PC-9 (cell line): Measurements from ENCODE around the gene UNC13D. TPM values are rescaled to one million over a fixed set of nuclear protein-coding genes. Genes with fewer than 3 reads are reported as not detected.

Experiments used
- BruUV-seq: library from RNA; stranded (reverse); fragments of 400-500 nt; replicated peaks from 2 replicates; lab custom pipeline; 2021; lab: Mats Ljungman, UMichigan
- CTCF ChIA-PET: fragments of 300-600 bp; sonication (Branson Sonifier 250); formaldehyde crosslinking; loops from one replicate; lab custom pipeline; 2022; ENCODE audit warnings: antibody characterized with exemption; lab: Charles Lee
- POLR2A ChIA-PET: fragments of 300-600 bp; sonication (Branson Sonifier 250); formaldehyde crosslinking; loops from one replicate; lab custom pipeline; 2022; ENCODE audit warnings: antibody characterized with exemption; ENCODE audit not compliant: unreplicated experiment; lab: Charles Lee
- DNase-seq, 2 experiments: peaks; one replicate each; pipeline versions ENCODE4 v3.0.0 to v3.0.0-alpha.2; 2015 to 2022; ENCODE audit warnings: mixed read lengths in 1 of 2
- H2AFZ ChIP-seq: fragments of 200-600 bp; sonication (generic); 2 replicates; pipeline ENCODE4 v1.8.1; 2017; ENCODE audit warnings: antibody characterized with exemption
- H3F3A ChIP-seq: fragments of 200-600 bp; sonication (generic); 2 replicates; pipeline ENCODE4 v1.8.1; 2017; ENCODE audit warnings: antibody characterized with exemption, mild to moderate bottlenecking, low read depth; ENCODE audit not compliant: insufficient read depth
- H3K27ac ChIP-seq: fragments of 200-600 bp; sonication (generic); 2 replicates; pipeline ENCODE4 v1.6.1; 2016; ENCODE audit warnings: mixed run types
- H3K27me3 ChIP-seq: fragments of 200-600 bp; sonication (generic); 2 replicates; pipeline ENCODE4 v1.6.1; 2016; ENCODE audit warnings: low read depth, mixed run types; ENCODE audit not compliant: insufficient read depth
- H3K36me3 ChIP-seq: fragments of 200-600 bp; sonication (generic); 2 replicates; pipeline ENCODE4 v1.6.1; 2016; ENCODE audit warnings: low read depth, mixed run types
- H3K4me1 ChIP-seq: fragments of 200-600 bp; sonication (generic); replicated peaks from 2 replicates; pipeline ENCODE4 v1.6.1; 2016; ENCODE audit warnings: mixed run types; ENCODE audit not compliant: insufficient read depth
- H3K4me2 ChIP-seq: fragments of 200-600 bp; sonication (generic); 2 replicates; pipeline ENCODE4 v1.6.1; 2017; ENCODE audit warnings: mixed run types
- H3K4me3 ChIP-seq: fragments of 200-600 bp; sonication (generic); 2 replicates; pipeline ENCODE4 v1.6.1; 2016; ENCODE audit warnings: mixed run types
- H3K79me2 ChIP-seq: fragments of 200-600 bp; sonication (generic); 2 replicates; pipeline ENCODE4 v1.6.1; 2017; ENCODE audit warnings: low read depth, mixed run types
- H3K9me2 ChIP-seq: fragments of 200-600 bp; sonication (generic); 2 replicates; pipeline ENCODE4 v1.8.1; 2017; ENCODE audit warnings: mild to moderate bottlenecking; ENCODE audit not compliant: insufficient read depth
- H3K9me3 ChIP-seq: fragments of 200-600 bp; sonication (generic); 2 replicates; pipeline ENCODE4 v1.8.1; 2016; ENCODE audit warnings: low read depth; ENCODE audit not compliant: insufficient read depth
- H4K20me1 ChIP-seq: fragments of 200-600 bp; sonication (generic); 2 replicates; pipeline ENCODE4 v1.8.1; 2017; ENCODE audit not compliant: insufficient read depth
- EZH2 ChIP-seq: fragments of 200-600 bp; sonication (generic); IDR thresholded peaks from 2 replicates; pipeline ENCODE4 v1.8.0; 2017; ENCODE audit warnings: antibody characterized with exemption, low read depth
- intact Hi-C: fragments of 100-400 bp; cut with micrococcal nuclease; formaldehyde crosslinking; loops from one replicate; pipeline ENCODE4 v1.10.0; 2022; ENCODE audit not compliant: unreplicated experiment
- total RNA-seq: library from RNA; stranded (reverse); gene quantifications from 2 replicates; pipeline ENCODE4 v1.2.3, GENCODE V29; 2021
- TF ChIP-seq, protein P1 (sequence below): fragments of 200-600 bp; sonication (generic); conservative IDR thresholded peaks from 2 replicates; pipeline ENCODE4 v1.6.1; 2017; ENCODE audit warnings: mixed run types, antibody characterized with exemption, mild to moderate bottlenecking, moderate library complexity

Gene UNC13D
- total RNA-seq, 1 experiment from 2014 or later, result 94.4 TPM

DNA sequence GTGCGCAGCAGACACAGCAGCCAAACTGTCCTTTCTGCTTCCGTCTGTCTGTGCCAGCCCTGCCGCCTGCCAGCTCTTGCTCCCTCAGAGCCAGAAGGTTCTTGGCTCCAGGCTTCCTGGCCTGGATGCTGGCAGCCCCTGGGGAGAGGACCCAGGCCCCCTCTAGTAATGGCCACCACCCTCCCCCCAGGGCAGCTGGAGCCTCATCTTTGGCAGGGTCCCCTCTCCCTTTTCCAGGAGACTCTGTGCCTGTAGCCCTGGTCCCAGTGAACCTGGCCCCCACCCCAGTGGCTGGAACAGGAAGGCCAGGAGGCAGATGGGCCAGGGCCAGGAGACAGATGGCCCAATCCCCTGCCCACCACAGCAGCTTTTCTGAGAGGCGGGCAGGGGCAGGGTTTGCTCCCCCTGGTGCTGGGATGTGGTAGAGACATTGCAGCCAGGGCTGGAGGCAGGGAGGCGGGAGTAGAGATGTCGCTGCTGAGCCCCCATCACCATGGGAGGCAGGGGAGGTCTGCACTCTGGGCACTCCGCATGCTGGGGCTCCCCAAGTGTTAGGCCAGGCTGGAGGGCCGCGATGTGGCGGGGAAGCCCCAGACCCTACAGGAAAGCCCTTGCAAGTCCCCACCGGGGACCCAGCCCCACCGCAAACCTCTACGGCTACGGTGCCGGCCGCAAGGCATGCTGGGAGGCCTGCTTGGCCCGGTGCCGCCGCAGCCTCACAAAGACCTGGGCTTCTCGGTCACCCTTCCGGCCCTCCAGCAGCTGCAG lies 16.7 kb downstream of the UNC13D start:
- TF ChIP-seq EZH2, result no peak
- TF ChIP-seq, protein P1, sequence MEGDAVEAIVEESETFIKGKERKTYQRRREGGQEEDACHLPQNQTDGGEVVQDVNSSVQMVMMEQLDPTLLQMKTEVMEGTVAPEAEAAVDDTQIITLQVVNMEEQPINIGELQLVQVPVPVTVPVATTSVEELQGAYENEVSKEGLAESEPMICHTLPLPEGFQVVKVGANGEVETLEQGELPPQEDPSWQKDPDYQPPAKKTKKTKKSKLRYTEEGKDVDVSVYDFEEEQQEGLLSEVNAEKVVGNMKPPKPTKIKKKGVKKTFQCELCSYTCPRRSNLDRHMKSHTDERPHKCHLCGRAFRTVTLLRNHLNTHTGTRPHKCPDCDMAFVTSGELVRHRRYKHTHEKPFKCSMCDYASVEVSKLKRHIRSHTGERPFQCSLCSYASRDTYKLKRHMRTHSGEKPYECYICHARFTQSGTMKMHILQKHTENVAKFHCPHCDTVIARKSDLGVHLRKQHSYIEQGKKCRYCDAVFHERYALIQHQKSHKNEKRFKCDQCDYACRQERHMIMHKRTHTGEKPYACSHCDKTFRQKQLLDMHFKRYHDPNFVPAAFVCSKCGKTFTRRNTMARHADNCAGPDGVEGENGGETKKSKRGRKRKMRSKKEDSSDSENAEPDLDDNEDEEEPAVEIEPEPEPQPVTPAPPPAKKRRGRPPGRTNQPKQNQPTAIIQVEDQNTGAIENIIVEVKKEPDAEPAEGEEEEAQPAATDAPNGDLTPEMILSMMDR, result peak; percentile 64
- Histone ChIP-seq H3K4me1 (no peaks in the 10 kb centered on the region), H3K9me3 (no peaks in the 10 kb centered on the region), H3K27ac (peak overlapping the region; percentile 12; the same call in 1 of the 2 replicates), H3K27me3 (no peaks in the 10 kb centered on the region), H3K4me3 (no peak overlapping the region), H3K36me3 (no peaks in the 10 kb centered on the region), H4K20me1 (no peaks in the 10 kb centered on the region), H3F3A (peaks cover 28% of the 10 kb centered on the region; the same call in 1 of the 2 replicates), H3K79me2 (no peaks in the 10 kb centered on the region), H2AFZ (no peak overlapping the region), H3K4me2 (no peak overlapping the region), H3K9me2 (no peaks in the 10 kb centered on the region)
- no TSS peak for BruUV-seq
- POLR2A ChIA-PET, result interaction anchor here (0.9 kb wide), 1 partner anchor 18 kb away, joined by 4 read pairs; no protein-coding TSS in a partner anchor
- CTCF ChIA-PET, result interaction anchor here (0.8 kb wide), 1 partner anchor 44 kb away, joined by 3 read pairs; no protein-coding TSS in a partner anchor
- no peak for DNase-seq
- intact Hi-C loops, result no loop called here

DNA sequence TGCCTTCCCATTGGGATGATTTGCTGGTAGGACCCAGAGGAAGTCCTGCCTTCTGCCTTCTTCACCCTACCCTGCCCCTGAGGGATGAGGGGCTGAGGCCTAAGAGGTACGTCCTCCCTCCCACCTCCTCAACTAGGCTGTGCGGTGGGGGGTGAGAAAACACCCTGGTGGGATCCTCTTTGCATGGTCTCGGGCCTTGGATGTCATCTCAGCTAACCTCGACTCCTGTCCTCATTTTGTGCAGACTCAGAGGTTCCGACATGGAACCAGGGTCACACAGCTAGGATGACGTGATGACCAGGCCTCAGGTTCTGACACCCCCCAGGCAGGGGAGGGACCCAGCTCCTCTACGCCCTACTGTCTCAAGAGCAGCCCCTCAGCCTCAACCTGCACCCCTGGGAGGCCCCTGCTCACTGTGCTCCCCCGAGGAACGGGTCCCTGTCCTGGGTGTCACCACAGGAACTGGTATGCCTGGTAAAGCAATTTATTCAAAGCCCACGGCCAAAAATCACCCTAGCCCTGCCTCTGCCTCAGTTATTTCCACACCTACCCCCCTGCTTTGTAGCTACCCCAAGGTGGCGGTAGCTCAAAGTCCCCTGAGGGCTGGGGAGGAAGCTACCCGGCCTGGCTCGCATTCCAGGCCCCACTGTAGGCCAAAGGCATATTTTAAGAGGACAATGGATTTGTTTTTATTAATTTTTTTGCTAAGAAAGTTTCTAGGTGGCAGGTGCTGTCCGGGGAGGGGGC lies 17.5 kb downstream of the UNC13D start:
- ChIA-PET POLR2A (interaction anchor here (0.9 kb wide), 1 partner anchor 19 kb away, joined by 4 read pairs; no protein-coding TSS in a partner anchor), CTCF (interaction anchor here (0.8 kb wide), 1 partner anchor 44 kb away, joined by 3 read pairs; no protein-coding TSS in a partner anchor)
- Histone ChIP-seq H3K79me2 (no peaks in the 10 kb centered on the region), H3F3A (peaks cover 28% of the 10 kb centered on the region; the same call in 1 of the 2 replicates), H3K36me3 (no peaks in the 10 kb centered on the region), H3K9me3 (no peaks in the 10 kb centered on the region), H3K27me3 (no peaks in the 10 kb centered on the region), H4K20me1 (no peaks in the 10 kb centered on the region), H2AFZ (no peak overlapping the region), H3K4me2 (no peak overlapping the region), H3K4me3 (no peak overlapping the region), H3K9me2 (no peaks in the 10 kb centered on the region), H3K27ac (peak overlapping the region; percentile 12; the same call in 1 of the 2 replicates), H3K4me1 (no peaks in the 10 kb centered on the region)
- intact Hi-C loops, result no loop called here
- DNase-seq, result no peak
- TF ChIP-seq, protein P1, result no peak
- BruUV-seq, result no TSS peak

DNA sequence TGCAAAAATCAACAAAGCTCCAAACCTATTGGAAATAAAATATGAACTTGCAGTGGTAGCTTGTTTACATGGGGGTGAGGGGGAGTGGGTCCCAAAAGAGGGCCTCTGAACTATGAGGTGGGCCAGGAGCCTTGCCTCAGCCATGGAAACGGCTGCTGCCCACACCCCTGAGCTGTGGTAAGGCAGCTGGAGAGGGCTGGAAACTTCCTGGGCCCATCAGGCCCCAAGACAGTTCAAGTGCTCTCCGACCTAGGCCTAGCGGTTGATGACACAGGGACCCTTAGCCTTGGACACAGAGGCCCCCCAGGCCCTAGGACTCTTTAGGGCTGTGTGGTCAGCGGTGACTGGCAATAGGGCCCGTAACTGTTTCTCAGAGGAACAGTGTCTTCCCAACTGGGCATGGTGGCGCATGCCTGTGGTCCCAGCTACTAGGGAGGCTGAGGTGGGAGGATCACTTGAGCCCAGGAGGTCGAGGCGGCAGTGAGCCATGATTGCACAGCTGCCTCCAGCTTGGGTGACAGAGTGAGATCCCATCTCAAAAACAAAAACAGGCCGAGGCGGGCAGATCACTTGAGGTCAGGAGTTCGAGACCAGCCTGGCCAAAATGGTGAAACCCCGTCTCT lies 18.3 kb downstream of the UNC13D start:
- intact Hi-C loops, result no loop called here
- H3K4me2 ChIP-seq, result no peak overlapping the region
- no peak overlapping the region for H3K4me3 ChIP-seq
- no peaks in the 10 kb centered on the region for H3K9me3 ChIP-seq
- no peaks in the 10 kb centered on the region for H3K9me2 ChIP-seq
- no peak overlapping the region for H3K27ac ChIP-seq
- H3F3A ChIP-seq, result peaks cover 28% of the 10 kb centered on the region; the same call in 1 of the 2 replicates
- H4K20me1 ChIP-seq, result no peaks in the 10 kb centered on the region
- no peaks in the 10 kb centered on the region for H3K79me2 ChIP-seq
- H3K27me3 ChIP-seq, result no peaks in the 10 kb centered on the region
- no peaks in the 10 kb centered on the region for H3K4me1 ChIP-seq
- no peak for DNase-seq
- ChIA-PET CTCF (interaction anchor here (0.6 kb wide), 1 partner anchor 50 kb away, joined by 3 read pairs; no protein-coding TSS in a partner anchor), POLR2A (interaction anchor here (0.6 kb wide), 1 partner anchor 13 kb away, joined by 5 read pairs; no protein-coding TSS in a partner anchor)
- BruUV-seq, result no TSS peak
- TF ChIP-seq, protein P1, result no peak
- TF ChIP-seq EZH2, result no peak
- no peaks in the 10 kb centered on the region for H3K36me3 ChIP-seq
- H2AFZ ChIP-seq, result no peak overlapping the region
